Gastrocnemius medialis (tissue), 4 donors: Measurements from ENCODE around the gene PSD.

Experiments used
- CTCF ChIP-seq, 5 experiments: fragments of 450-650 bp in 3 of 5; fragments of 200-600 bp in 2 of 5; sonication (generic) in 2 of 5; IDR thresholded peaks in 4 of 5; conservative IDR thresholded peaks in 1 of 5; 1 replicate in 4 of 5; 2 replicates in 1 of 5; pipeline ENCODE4 v1.5.1; 2016 to 2019; ENCODE audit warnings: antibody characterized with exemption in 5 of 5, mild to moderate bottlenecking in 3 of 5, moderate library complexity in 3 of 5
- POLR2A ChIP-seq, 2 donors: fragments of 450-650 bp; IDR thresholded peaks; one replicate each; pipeline ENCODE4 v1.6.1; 2017; ENCODE audit warnings: antibody characterized with exemption in 2 of 2, mild to moderate bottlenecking in 2 of 2, moderate library complexity in 2 of 2

GRCh38 chr10:102400598-102401341 is 17.8 kb downstream of the PSD start:
- no peak for TF ChIP-seq CTCF (IDR thresholded peaks at IDR 0.05 in 4 of 5, conservative IDR thresholded peaks at IDR 0.05 in 1 of 5)
- no peak for TF ChIP-seq POLR2A (IDR thresholded peaks at IDR 0.05)
